ENCODE results near the gene BLM. TPM values are rescaled to one million over a fixed set of nuclear protein-coding genes. Genes with fewer than 3 reads are reported as not detected.
"Not testable (repeated sequence)": the region's sequence is repeated elsewhere in the genome, so short reads cannot be mapped to it uniquely, and the experiment has no call there.

Gene BLM
- total RNA-seq, 1 donor from 2014 or later: 1.2 TPM

DNA sequence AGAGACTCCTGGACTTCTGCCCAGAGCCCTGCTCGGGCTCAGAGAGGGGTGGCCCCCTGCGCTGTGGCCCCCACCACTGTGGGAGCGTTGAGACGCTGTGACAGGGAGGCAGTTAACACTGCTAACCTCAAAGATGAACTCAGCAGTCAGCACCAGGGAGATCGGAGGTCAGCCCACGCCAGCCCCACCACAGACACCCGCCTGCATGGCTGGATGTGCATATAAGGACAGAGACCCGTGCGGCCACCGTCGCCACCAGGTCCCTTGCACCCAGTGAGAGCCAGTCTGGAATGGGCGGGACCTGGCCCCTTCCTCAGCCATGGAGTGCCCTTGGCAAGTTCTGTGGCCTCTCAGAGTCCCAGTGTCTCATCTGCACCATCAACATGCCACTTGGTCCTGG, 102.7 kb downstream of the BLM start:
- DNase-seq (ENCODE audit: low spot score): no peak

DNA sequence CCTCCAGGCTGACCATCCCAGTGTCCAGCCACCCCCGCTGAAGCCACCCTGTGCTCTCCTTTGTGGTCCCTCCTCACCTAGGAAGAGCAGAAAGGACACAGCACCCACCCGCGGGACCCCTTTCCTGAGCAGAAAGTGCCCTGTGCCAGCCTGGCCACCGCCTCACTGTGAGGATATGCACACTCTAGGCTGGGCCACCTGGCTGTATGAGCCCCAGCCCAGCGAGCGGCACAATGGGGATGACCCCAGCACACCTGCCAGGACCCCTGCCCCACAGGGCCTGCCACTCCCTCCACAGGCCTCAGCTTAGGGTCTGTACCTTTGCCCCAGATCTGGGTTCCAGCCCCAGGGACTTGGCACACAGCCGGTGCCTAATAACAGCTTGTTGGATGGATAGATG, 103.3 kb downstream of the BLM start:
- no peak for DNase-seq (ENCODE audit: low spot score)

DNA sequence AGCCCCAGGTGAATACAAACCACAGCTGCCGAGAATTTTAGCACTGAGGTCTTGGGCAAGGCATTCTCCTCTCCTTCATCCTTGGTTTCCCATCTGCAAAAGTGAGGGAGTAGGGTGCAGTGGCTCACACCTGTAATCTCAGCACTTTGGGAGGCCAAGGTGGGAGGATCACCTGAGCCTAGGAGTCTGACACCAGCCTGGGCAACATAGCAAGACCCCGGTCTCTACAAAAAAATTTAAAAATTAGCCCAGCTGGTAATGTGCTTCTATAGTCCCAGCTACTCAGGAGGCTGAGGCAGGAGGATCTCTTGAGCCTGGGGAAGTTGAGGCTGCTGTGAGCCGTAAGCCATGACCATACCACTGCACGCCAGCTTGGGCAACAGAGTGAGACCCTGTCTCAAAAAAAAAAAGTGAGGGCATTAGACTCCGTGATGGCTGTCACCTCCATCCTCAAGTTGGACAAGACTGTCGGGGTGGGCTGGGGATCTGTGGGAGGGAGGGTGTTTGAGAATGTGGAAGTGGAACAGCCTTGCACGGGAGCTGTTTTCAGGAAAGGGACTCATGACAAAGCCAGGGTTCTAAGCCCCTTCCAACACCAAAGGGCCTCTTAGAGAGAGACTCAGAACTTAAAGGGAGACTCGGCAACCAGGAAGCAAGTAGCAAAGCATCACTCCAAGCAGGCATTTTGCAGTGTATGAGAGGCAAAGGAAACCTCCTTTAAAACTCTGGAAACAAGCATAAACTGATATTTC, 105.2 kb downstream of the BLM start:
- DNase-seq (ENCODE audit: low spot score): no peak

DNA sequence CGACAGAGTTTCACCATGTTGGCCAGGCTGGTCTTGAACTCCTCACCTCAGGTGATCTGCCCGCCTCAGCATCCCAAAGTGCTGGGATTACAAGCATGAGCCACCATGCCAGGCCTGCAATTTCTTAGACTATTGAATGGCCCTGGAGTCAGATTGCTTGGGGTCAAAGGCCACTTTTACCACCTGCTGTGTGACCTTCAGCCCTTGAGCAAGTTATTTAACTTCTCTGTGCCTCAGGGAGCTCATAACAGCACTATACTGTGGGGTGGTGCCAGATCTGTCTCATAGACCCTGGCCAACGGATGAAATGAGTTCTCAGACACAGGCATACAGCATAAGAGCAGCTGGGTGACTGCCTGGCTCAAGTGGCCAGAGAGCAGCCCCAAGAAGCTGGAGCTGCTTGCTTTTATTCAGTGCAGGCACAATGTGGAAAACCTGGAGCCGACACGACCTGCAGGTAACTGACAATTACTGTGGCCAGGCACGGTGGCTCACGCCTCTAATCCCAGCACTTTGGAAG, 106.4 kb downstream of the BLM start:
- no peak for DNase-seq (ENCODE audit: low spot score)

DNA sequence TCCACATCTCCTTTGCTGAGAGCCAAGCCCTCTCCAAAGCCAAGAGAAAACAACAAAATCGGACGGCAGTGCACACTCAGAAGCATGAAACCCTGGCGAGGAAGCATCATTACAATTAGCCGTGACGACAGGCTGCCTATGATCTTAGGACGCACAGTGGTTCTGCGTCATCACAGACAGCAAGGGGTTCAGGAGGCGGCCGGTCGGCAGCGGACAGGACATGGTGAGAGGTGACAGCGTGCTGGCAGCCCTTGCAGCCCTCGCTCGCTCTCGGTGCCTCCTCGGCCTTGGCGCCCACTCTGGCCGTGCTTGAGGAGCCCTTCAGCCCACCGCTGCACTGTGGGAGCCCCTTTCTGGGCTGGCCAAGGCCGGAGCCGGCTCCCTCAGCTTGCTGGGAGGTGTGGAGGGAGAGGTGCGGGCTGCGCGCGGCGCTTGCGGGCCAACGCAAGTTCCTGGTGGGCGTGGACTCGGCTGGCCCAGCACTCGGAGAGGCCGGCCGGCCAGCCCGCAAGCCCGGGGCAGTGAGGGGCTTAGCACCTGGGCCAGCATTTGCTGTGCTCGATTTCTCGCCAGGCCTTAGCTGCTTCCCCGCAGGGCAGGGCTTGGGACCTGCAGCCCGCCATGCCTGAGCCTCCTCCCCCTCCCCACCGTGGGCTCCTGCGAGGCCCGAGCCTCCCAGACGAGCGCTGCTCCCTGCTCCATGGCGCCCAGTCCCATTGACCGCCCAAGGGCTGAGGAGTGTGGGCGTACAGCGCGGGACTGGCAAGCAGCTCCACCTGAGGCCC, 108.2 kb downstream of the BLM start:
- DNase-seq (ENCODE audit: low spot score): not testable (repeated sequence)

DNA sequence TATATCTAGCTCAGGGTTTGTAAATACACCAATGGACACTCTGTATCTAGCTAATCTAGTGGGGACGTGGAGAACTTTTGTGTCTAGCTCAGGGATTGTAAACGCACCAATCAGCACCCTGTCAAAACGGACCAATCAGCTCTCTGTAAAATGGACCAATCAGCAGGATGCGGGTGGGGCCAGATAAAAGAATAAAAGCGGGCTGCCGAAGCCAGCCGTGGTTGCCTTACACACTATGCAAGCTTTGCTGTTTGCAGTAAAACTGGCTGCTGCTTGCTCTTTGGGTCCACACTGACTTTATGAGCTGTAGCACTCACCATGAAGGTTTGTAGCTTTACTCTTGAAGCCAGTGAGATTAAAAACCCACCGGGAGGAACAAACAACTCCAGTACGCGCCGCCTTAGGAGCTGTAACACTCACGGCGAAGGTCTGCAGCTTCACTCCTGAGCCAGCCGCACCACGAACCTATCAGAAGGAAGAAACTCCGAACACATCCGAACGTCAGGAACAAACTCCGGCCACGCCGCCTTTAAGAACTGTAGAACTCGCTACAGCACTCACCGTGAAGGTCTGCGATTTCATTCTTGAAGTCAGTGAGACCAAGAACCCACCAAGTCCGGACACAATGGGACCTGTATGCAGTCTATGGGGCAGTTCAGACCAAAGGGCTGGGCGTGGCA, 109.2 kb downstream of the BLM start:
- DNase-seq (ENCODE audit: low spot score): not testable (repeated sequence)

DNA sequence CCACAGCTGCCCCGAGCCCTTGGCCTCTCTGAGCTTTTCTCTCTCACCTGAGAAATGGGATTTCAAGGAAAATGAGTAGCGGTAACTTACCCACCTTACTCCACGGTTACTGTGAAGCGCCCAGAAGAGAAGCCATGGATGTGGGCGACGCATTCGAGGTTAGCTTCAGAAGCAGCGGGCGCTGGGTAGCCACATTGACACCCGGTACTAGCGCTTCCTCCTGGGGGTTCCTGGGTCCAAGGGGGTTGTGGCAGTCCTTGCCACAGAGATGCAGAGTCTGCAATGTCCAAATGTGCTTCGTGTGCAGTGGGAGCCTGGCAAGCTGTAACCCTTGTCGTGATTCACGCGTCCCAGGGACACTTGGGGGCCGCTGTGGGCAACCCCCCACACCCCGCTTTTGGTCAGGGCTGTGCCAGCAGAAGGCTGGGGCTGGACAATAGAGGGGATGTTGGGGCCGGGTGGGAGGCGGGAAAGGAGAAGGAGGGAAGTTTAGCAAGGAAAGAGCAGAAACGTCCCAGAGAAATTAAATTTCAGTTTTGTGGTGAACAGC, 109.8 kb downstream of the BLM start:
- no peak for DNase-seq (ENCODE audit: low spot score)

DNA sequence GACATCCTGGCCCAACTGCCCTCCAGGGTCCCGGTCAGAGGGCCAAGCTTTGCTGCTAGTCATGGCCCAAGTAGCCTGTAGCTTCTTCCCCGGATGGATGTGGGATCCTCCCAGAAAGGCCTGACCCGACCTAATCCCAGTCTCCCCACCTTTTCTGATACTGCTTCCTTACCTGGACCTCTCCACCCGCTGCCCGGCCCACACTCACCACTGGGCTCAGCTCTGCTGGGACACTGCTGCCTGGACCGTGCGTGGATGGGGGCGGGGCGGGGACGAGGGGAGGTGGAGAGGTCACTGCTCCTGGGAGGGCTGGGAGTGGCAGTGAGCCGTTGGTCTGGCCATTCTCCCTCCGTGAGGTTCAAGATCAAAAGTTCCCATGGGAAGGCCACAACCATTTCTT, 111.0 kb downstream of the BLM start:
- DNase-seq (ENCODE audit: low spot score): no peak

DNA sequence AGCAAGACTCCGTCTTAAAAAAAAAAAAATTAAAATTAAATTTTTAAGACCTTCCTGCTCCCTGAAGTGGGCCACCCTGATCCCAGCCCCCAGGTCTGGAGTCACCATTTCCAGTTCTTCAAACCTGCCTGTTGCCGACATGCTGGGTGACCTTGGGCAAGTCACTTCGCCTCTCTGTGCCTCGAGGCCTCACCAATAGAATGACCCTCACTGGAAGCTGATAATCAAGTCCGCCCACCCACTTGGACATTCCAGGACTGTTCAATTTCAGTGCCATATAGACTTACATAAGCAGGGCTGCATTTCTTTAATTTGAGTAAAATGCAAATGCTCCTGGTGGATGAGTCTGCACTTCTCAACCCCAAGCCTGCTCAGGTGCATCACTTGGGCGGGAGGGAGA, 112.0 kb downstream of the BLM start:
- no peak for DNase-seq (ENCODE audit: low spot score)

DNA sequence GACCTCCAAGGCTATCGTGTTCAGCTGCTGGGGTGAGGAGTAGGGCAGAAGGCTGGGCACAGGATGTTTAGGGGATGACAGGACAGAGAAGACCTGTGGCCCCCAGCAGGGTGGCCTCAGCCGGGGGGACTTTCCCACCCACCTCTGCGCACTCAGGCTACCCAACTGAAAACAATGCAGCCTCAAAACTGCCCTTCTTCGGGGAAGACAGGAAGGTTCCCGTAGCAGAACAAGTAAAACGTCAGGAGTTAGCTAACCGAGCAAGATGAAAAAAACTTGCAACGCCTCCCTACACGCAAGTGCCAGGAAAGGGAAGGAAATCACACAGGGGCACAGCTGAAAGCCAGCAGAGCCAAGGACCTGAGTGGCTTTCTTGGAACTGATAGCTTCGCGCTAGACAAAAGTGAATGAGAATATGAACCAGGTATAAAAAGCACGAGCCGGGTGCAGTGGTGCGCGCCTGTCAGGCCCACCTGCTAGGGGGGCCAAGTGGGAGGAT, 112.8 kb downstream of the BLM start:
- DNase-seq (ENCODE audit: low spot score): peak; percentile 29

DNA sequence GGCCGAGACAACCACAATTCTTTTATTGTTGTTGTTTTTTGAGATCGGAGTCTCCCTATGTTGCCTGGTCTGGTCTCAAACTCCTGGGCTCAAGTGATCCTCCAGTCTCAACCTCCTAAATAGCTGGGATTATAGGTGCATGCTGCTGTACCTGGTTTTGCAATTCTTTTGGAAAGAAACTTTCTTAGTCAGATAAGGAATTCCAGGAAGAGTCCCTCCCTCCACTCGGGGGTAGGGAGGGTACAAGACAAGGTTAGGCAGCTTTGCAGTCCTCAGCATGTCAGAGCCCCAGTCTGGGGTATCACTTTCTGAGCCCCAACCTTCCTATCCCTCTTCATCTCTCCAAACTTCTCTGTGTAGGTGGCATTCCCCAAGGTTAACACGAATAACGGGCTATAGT, 117.5 kb downstream of the BLM start:
- no peak for DNase-seq (ENCODE audit: low spot score)

DNA sequence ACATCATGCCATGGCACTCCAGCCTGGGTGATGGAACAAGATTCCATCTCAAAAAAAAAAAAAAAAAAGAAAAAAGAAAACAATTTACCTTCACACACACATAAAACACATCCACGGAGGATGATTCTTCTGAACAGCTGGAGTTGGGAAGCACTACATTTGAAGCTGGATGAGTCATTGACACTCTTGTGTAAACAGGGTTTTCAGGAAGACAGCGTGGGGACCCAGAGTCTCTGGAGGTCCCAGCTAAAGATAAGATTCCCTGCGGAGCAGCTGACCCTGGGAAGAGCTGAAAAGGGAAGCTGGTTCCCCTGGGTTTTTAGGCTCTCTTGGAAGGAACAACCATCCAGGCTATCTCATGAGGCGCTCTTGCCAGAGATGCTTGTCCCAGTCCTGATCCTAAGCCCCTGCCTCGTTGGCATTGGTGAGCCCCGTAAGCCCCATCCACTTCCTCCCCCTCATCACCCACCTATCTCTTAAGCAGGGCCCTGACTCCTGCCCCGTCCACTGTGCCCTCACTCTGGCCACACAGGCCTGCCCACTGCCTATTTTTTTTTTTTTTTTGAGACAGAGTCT, 119.2 kb downstream of the BLM start:
- no peak for DNase-seq (ENCODE audit: low spot score)

DNA sequence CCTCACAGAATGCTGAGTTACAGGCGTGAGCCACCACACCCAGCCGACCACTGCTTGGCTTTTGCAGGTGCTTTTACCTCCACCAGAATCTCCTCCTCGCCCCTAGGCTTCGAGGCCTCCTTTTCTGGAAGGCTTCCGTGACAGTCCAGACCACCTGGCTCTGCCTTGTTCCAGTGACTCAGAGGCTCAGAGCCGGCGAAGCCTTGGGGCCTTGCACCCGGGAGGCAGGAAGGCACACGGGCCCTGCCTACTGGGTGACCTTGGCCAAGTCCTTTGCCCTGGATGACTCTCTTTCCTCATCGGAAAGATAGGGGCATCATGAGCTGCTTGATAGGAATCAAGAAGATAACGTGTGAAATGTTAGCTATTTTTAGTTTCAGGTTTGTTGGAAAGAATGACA, 119.9 kb downstream of the BLM start:
- no peak for DNase-seq (ENCODE audit: low spot score)

DNA sequence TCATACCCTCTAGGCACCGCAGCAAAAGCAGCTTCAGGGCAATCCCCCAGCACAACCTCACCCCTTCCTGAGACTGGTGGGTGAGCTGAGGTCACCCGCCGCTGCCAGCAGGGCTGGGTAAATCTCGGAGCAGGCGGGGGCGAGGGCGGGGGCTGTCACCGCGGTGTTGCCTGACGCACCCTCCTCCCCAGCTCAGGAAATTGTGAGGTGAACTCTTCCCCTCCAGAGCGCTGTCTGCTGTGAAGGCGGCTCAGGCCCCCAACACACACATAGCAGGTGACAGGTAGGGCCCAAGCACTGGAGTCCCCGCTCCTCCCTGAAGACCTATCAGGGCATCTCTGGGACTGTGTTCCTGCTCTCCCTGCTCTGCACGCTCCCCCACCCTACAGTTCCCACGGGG, 121.0 kb downstream of the BLM start:
- DNase-seq (ENCODE audit: low spot score): no peak

DNA sequence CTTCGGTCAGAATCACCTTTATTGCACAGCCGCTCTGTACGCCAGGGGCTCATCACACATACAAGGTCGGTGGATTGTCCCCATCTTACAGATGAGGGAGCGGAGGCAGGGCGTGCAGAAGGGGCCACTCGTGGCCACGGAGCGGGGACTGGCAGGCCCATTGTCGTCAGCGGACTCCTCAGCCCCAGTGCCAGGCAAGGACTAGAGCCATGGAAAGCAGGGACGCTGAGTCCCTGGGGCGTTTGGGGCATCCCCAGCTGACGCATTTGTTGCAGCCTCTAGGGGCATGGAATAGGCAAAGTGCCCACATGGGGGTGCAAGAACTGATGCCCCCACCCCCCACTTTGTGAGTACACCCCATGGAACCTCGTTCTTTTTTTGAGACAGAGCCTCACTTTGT, 121.4 kb downstream of the BLM start:
- no peak for DNase-seq (ENCODE audit: low spot score)

DNA sequence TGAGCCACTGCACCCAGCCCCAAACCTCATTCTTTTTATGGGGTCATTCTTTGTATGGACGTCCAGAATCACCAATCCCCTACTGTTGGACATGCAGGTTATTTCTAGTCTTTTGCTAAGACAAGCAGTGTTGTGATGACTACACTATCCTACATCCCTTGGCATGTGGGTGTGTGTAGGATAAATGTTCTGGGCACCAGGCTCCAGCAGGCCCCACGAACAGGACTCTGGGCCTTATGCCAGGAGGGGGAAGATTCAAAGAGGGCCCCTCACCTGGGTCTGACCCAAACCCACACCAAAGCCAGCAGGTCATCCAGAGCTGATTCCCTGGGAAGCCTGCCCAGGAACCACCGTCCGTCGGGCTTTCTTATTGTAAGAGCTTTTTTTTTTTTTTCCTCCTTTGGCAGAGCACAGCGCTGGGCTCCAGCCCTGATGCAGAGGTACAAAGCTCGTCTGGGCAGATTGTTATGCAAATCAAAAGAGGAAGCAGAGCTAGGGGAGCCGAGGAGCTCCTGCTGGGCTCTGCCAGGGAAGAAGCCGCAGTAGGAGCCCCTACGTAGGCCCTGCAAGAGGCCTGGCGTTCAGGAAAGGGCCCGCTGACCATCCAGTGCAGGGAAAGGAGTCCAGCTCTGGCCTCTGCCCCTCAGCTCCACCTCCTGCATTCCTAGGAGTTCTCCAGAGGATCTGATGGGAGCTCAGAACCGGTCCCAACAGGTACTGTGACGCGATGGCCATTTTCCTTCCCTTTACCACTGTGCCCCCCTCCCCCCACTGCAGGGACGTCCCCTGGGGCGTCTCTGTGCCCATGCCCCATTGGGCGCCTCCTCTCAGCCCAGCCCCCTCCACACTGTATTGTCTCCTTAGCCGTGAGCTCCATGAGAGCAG, 122.3 kb downstream of the BLM start:
- peak; percentile 60 for DNase-seq (ENCODE audit: low spot score)

DNA sequence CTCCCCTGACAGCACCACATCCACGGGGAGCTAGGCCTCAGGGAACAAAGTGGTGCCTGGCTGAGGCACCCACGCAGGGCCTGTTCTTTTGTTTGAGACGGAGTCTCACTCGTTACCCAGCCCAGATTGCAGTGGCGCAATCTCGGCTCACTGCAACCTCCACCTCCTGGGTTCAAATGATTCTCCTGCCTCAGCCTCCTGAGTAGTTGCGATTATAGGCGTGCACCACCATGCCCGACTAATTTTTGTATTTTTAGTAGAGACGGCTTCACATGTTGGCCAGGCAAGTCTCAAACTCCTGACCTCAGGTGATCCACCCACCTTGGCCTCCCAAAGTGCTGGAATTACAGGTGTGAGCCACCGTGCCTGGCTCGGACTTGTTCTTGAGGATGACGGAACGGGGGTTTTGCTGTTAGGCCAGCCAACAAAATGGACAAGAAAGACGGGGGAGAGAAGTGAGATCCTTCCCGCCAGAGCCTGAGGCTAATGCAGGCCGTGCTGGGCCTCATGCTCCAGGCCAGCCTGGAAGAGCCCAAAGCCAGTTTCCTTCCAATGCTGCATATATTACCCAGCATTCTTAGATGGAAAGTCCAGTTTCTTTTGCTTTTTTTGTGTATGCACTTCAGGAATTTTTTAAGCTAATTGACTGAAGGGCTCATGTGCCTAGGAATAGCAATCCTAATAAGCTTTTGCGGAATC, 123.2 kb downstream of the BLM start:
- no peak for DNase-seq (ENCODE audit: low spot score)

DNA sequence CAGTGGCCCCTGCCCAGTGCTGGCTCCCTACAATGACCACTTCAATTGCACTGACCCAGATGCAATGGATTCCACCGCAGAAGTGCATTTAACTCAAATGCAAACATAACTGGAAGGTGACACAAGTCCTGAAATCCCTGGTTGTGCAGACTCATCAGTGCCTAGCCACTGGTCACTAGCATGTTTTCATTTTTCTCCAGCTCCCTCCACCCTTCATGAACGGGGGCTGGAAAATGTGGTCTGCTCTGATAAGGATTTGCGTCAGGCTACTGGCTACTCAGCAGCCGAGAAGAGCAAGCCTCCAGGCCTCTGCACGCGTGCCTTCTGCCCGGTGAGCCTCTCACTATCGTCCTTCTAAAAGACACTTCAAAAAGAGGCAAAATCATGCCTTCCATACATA, 123.8 kb downstream of the BLM start:
- no peak for DNase-seq (ENCODE audit: low spot score)

DNA sequence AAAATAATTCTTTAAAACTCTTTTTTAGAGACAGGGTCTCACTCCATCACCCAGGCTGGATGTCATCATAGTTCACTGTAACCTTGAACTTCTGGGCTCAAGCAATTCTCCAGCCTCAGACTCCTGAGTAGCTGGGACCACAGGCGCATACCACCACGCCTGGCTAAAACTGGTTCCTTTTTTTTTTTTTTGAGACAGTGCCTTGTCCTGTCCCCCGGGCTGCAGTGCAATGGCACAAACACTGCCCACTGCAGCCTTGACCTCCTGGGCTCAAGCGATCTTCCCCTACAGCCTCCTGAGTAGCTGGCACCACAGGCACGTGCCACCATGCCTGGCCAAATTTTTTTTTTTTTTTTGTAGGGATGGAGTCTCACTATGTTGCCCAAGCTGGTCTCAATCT, 127.5 kb downstream of the BLM start:
- DNase-seq (ENCODE audit: low spot score): no peak
